HepG2 (cell line): ENCODE results near the gene RHBDL1. TPM values are rescaled to one million over a fixed set of nuclear protein-coding genes. Genes with fewer than 3 reads are reported as not detected.
A peak's percentile ranks its signal among the peaks of the same experiment; 100 is the strongest.

Experiments used
- AKAP8 ChIP-seq: sonication (generic); formaldehyde crosslinking; IDR thresholded peaks from 2 replicates; pipeline ENCODE4 v1.5.1; 2020; ENCODE audit warnings: mild to moderate bottlenecking, missing genetic modification reagents
- CHD2 ChIP-seq: IDR thresholded peaks from 2 replicates; pipeline ENCODE4 v1.6.1; 2011; ENCODE audit warnings: low read depth, low read length, improper control_type of control experiment
- CHD4 ChIP-seq: fragments of 200-600 bp; sonication (generic); IDR thresholded peaks from 2 replicates; pipeline ENCODE4 v1.7.0; 2017; ENCODE audit warnings: mild to moderate bottlenecking, low read length, borderline replicate concordance
- CREBL2 ChIP-seq: sonication (generic); formaldehyde crosslinking; IDR thresholded peaks from 2 replicates; pipeline ENCODE4 v1.8.1; 2023; ENCODE audit warnings: missing genetic modification reagents, mild to moderate bottlenecking, borderline replicate concordance
- FOXO1 ChIP-seq: sonication (generic); formaldehyde crosslinking; IDR thresholded peaks from 2 replicates; pipeline ENCODE4 v1.4.0; 2020; ENCODE audit warnings: missing genetic modification reagents
- HIVEP1 ChIP-seq: sonication (generic); formaldehyde crosslinking; IDR thresholded peaks from 2 replicates; pipeline ENCODE4 v1.4.0; 2020; ENCODE audit warnings: mild to moderate bottlenecking, missing genetic modification reagents
- KLF12 ChIP-seq: sonication (generic); formaldehyde crosslinking; IDR thresholded peaks from 2 replicates; pipeline ENCODE4 v1.4.0; 2020; ENCODE audit warnings: missing genetic modification reagents, borderline replicate concordance
- KLF16 ChIP-seq, 2 experiments: sonication (generic) in 1 of 2; formaldehyde crosslinking in 1 of 2; IDR thresholded peaks; 2 replicates each; pipeline versions ENCODE4 v1.6.1 to v1.8.0; 2016 to 2023; ENCODE audit warnings: missing genetic modification reagents in 2 of 2, missing compliant biosample characterization in 1 of 2
- MYPOP ChIP-seq: sonication (generic); formaldehyde crosslinking; IDR thresholded peaks from 2 replicates; pipeline ENCODE4 v1.8.1; 2023; ENCODE audit warnings: mild to moderate bottlenecking, moderate library complexity, missing genetic modification reagents
- REXO4 ChIP-seq: sonication (generic); formaldehyde crosslinking; IDR thresholded peaks from 2 replicates; pipeline ENCODE4 v1.8.0; 2022; ENCODE audit warnings: missing genetic modification reagents, mild to moderate bottlenecking, borderline replicate concordance
- RORA ChIP-seq: sonication (generic); formaldehyde crosslinking; IDR thresholded peaks from 2 replicates; pipeline ENCODE4 v1.5.0; 2020; ENCODE audit warnings: mild to moderate bottlenecking, missing genetic modification reagents, moderate library complexity
- SAP130 ChIP-seq: IDR thresholded peaks from 2 replicates; pipeline ENCODE4 v1.6.1; 2016; ENCODE audit warnings: low read depth
- SIN3A ChIP-seq: IDR thresholded peaks from 2 replicates; pipeline ENCODE4 v1.6.1; 2011; ENCODE audit warnings: low read depth, mild to moderate bottlenecking, control low read depth, low read length, borderline replicate concordance
- SUZ12 ChIP-seq: fragments of 150-350 bp; IDR thresholded peaks from 2 replicates; pipeline ENCODE4 v1.6.1; 2014; ENCODE audit warnings: low read depth, low read length
- TARDBP ChIP-seq: sonication (generic); formaldehyde crosslinking; IDR thresholded peaks from 2 replicates; pipeline ENCODE4 v1.8.0; 2022; ENCODE audit warnings: mild to moderate bottlenecking, missing genetic modification reagents
- YEATS2 ChIP-seq: sonication (generic); formaldehyde crosslinking; IDR thresholded peaks from 2 replicates; pipeline ENCODE4 v1.4.0; 2020; ENCODE audit warnings: missing genetic modification reagents, borderline replicate concordance
- ZNF343 ChIP-seq: sonication (generic); formaldehyde crosslinking; IDR thresholded peaks from 2 replicates; pipeline ENCODE4 v1.4.0; 2020; ENCODE audit warnings: mild to moderate bottlenecking, missing genetic modification reagents
- ZNF383 ChIP-seq: sonication (generic); formaldehyde crosslinking; IDR thresholded peaks from 2 replicates; pipeline ENCODE4 v1.4.0; 2020; ENCODE audit warnings: missing genetic modification reagents, mild to moderate bottlenecking, borderline replicate concordance
- ZNF44 ChIP-seq: sonication (generic); formaldehyde crosslinking; IDR thresholded peaks from 2 replicates; pipeline ENCODE4 v1.5.1; 2020; ENCODE audit warnings: mild to moderate bottlenecking, missing genetic modification reagents
- ZNF512 ChIP-seq: sonication (generic); formaldehyde crosslinking; IDR thresholded peaks from 2 replicates; pipeline ENCODE4 v1.4.0; 2020; ENCODE audit warnings: mild to moderate bottlenecking, missing genetic modification reagents
- ZNF629 ChIP-seq: sonication (generic); formaldehyde crosslinking; conservative IDR thresholded peaks from 2 replicates; pipeline ENCODE4 v1.5.0; 2020; ENCODE audit warnings: missing genetic modification reagents
- ZNF891 ChIP-seq: sonication (generic); formaldehyde crosslinking; IDR thresholded peaks from 2 replicates; pipeline ENCODE4 v1.5.0; 2020; ENCODE audit warnings: mild to moderate bottlenecking, missing genetic modification reagents
- ZSCAN29 ChIP-seq: sonication (generic); formaldehyde crosslinking; conservative IDR thresholded peaks from 2 replicates; pipeline ENCODE4 v1.4.0; 2020; ENCODE audit warnings: mild to moderate bottlenecking, missing genetic modification reagents
- polyA plus RNA-seq, 8 experiments: library from polyadenylated mRNA; depleted of rRNA in 3 of 8; stranded (reverse) in 7 of 8; unstranded in 1 of 8; fragments of >200 nt; fragmentation: Illumina TruSeq in 4 of 8; extraction: Trizol in 4 of 8; gene quantifications; 2 replicates each; pipeline versions ENCODE4 v1.2.1 to v1.2.3, GENCODE V29; 2011 to 2016; ENCODE audit warnings: low read depth in 4 of 8, missing spikeins in 1 of 8, mixed read lengths in 1 of 8; ENCODE audit not compliant: insufficient read depth in 1 of 8
- total RNA-seq, 5 experiments: library from RNA; depleted of rRNA; stranded (reverse); fragments of >200 nt; fragmentation: Illumina TruSeq; extraction: Trizol; gene quantifications; 2 replicates each; pipeline ENCODE4 v1.2.3, GENCODE V29; 2016; ENCODE audit warnings: low read depth in 1 of 5
- TF ChIP-seq, protein P1 (sequence below): sonication (generic); formaldehyde crosslinking; IDR thresholded peaks from 2 replicates; pipeline ENCODE4 v1.8.0; 2022; ENCODE audit warnings: mild to moderate bottlenecking, missing genetic modification reagents
- TF ChIP-seq, protein P2 (sequence below): IDR thresholded peaks from 2 replicates; pipeline ENCODE4 v1.6.1; 2016; ENCODE audit warnings: control low read depth
- TF ChIP-seq, protein P3 (sequence below): sonication (generic); formaldehyde crosslinking; IDR thresholded peaks from 2 replicates; pipeline ENCODE4 v1.4.0; 2020; ENCODE audit warnings: mild to moderate bottlenecking, missing genetic modification reagents

The RHBDL1 gene
- total and polyA plus RNA-seq, 2 of the 13 experiments (the other 11 are each of a cell fraction or from before 2014, with no cell fraction given): 1.8 to 3.8 TPM

DNA sequence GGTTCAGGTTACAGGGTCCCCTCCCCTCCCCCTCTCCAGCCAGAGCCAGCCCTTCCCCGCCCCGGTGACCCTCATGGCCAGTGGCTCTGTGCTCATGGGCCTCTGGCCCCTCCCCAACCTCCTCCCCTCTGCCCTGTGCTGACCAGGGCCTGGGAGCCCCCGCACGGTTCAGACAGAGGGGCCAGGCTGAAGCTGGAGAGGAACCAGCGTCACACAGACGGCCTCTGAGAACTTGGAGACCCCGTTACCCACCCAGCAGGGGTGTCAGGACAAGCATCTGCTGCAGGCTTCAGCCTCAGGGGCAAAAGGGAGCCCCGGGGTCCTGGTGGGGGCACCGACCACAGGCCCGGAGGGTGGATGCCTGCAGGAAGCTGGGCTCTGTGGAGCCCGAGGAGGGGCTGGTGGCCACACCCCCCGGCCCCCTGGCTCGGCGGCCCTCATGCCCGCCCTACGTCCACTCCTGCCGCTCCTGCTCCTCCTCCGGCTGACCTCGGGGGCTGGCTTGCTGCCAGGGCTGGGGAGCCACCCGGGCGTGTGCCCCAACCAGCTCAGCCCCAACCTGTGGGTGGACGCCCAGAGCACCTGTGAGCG is 44.6 kb upstream of the RHBDL1 start, which contains the start of gene WFIKKN1 (continued):
- TF ChIP-seq, protein P1, sequence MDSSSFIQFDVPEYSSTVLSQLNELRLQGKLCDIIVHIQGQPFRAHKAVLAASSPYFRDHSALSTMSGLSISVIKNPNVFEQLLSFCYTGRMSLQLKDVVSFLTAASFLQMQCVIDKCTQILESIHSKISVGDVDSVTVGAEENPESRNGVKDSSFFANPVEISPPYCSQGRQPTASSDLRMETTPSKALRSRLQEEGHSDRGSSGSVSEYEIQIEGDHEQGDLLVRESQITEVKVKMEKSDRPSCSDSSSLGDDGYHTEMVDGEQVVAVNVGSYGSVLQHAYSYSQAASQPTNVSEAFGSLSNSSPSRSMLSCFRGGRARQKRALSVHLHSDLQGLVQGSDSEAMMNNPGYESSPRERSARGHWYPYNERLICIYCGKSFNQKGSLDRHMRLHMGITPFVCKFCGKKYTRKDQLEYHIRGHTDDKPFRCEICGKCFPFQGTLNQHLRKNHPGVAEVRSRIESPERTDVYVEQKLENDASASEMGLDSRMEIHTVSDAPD (CRISPR knock-in tag): no peak
- no peak for TF ChIP-seq CHD4
- TF ChIP-seq, protein P2, sequence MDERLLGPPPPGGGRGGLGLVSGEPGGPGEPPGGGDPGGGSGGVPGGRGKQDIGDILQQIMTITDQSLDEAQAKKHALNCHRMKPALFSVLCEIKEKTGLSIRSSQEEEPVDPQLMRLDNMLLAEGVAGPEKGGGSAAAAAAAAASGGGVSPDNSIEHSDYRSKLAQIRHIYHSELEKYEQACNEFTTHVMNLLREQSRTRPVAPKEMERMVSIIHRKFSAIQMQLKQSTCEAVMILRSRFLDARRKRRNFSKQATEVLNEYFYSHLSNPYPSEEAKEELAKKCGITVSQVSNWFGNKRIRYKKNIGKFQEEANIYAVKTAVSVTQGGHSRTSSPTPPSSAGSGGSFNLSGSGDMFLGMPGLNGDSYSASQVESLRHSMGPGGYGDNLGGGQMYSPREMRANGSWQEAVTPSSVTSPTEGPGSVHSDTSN: no peak
- peak in 1 of 2 experiments; percentile 77; a peak in 2 of 4 replicates for TF ChIP-seq KLF16 (CRISPR knock-in tag; IDR thresholded peaks at IDR 0.05)
- no peak for TF ChIP-seq FOXO1
- no peak for TF ChIP-seq YEATS2 (CRISPR knock-in tag)
- TF ChIP-seq ZNF512 (CRISPR knock-in tag): no peak
- TF ChIP-seq SIN3A: no peak; the same call in 1 of the 2 replicates
- TF ChIP-seq ZNF383 (CRISPR knock-in tag): 0 out of 2 replicates have a peak, but pooled peaks have one; percentile 66
- no peak; the same call in 1 of the 2 replicates for TF ChIP-seq TARDBP (CRISPR knock-in tag)
- peak; percentile 95 for TF ChIP-seq AKAP8 (CRISPR knock-in tag)
- peak; percentile 40; the same call in 1 of the 2 replicates for TF ChIP-seq ZNF891 (CRISPR knock-in tag)
- no peak for TF ChIP-seq CREBL2 (CRISPR knock-in tag)
- no peak for TF ChIP-seq SUZ12
- no peak for TF ChIP-seq RORA
- TF ChIP-seq KLF12 (CRISPR knock-in tag): no peak
- TF ChIP-seq HIVEP1 (CRISPR knock-in tag): no peak
- no peak for TF ChIP-seq ZNF44
- no peak for TF ChIP-seq ZNF343 (CRISPR knock-in tag)
- TF ChIP-seq ZSCAN29 (CRISPR knock-in tag): peak; percentile 61; the same call in 1 of the 2 replicates
- no peak; the same call in 1 of the 2 replicates for TF ChIP-seq MYPOP
- no peak for TF ChIP-seq CHD2
- TF ChIP-seq SAP130: peak; percentile 58; the same call in 1 of the 2 replicates
- TF ChIP-seq REXO4 (CRISPR knock-in tag): no peak
- no peak for TF ChIP-seq ZNF629 (CRISPR knock-in tag)
- TF ChIP-seq, protein P3, sequence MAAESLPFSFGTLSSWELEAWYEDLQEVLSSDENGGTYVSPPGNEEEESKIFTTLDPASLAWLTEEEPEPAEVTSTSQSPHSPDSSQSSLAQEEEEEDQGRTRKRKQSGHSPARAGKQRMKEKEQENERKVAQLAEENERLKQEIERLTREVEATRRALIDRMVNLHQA (CRISPR knock-in tag): no peak
